ENCODE results near the gene SERPINE1.

The SERPINE1 gene

GRCh38 chr7:101151908-101152651 lies 25.2 kb downstream of the SERPINE1 start:
- TF ChIP-seq EZH2 (optimal IDR thresholded peaks at IDR 0.05; ENCODE audit: low read depth, low read length) (no peak), EZH2phosphoT487 (IDR thresholded peaks at IDR 0.05; ENCODE audit: low read length) (no peak), CTCF (IDR thresholded peaks at IDR 0.05; ENCODE audit: low read length) (no peak)
- Histone ChIP-seq H3F3A (ENCODE audit: insufficient read depth, low read length) (no peaks in the 10 kb centered on the region), H4K20me1 (ENCODE audit: insufficient read depth, low read length) (no peaks in the 10 kb centered on the region), H3K27me3 (replicated peaks; ENCODE audit: insufficient read depth, low read length) (peaks cover 60% of the 10 kb centered on the region), H3K4me1 (ENCODE audit: low read length) (peaks cover 9% of the 10 kb centered on the region; the same call in 1 of the 2 replicates), H3K9me3 (replicated peaks; ENCODE audit: insufficient read depth, low read length) (no peaks in the 10 kb centered on the region), H3K27ac (ENCODE audit: low read length) (no peak overlapping the region), H3K79me2 (ENCODE audit: low read length) (no peaks in the 10 kb centered on the region), H3K9ac (ENCODE audit: low read length) (no peak overlapping the region), H3K4me3 (ENCODE audit: low read length) (no peak overlapping the region), H3K36me3 (replicated peaks; ENCODE audit: insufficient read depth, low read length) (no peaks in the 10 kb centered on the region), H2AFZ (ENCODE audit: low read length) (no peak overlapping the region), H3K9me2 (replicated peaks; ENCODE audit: insufficient read depth, low read length) (no peaks in the 10 kb centered on the region), H3K4me2 (ENCODE audit: low read depth, low read length) (no peak overlapping the region)
- DNase-seq = no peak

GRCh38 chr7:101153969-101154692 lies 27.2 kb downstream of the SERPINE1 start, which contains the start of gene AP1S1:
AP1S1 (plus strand) TSS chr7:101154476; CDS start chr7:101154515, 39 bp downstream.
- H3K27ac ChIP-seq (ENCODE audit: low read length) = no peak within 1 kb of the TSS
- H3K9me2 ChIP-seq (replicated peaks; ENCODE audit: insufficient read depth, low read length) = no peaks in the 10 kb centered on the region
- peaks cover 42% of the 10 kb centered on the region for H3K27me3 ChIP-seq (replicated peaks; ENCODE audit: insufficient read depth, low read length)
- peak within 1 kb of the TSS; percentile 83; the same call in 1 of the 2 replicates for H3K4me2 ChIP-seq (ENCODE audit: low read depth, low read length)
- H3K79me2 ChIP-seq (ENCODE audit: low read length) = no peaks in the 10 kb centered on the region
- peak within 1 kb of the TSS; percentile 86 for H3K4me3 ChIP-seq (ENCODE audit: low read length)
- peak within 1 kb of the TSS; percentile 64; the same call in 1 of the 2 replicates for H3K9ac ChIP-seq (ENCODE audit: low read length)
- H3K36me3 ChIP-seq (replicated peaks; ENCODE audit: insufficient read depth, low read length) = no peaks in the 10 kb centered on the region
- TF ChIP-seq CTCF (IDR thresholded peaks at IDR 0.05; ENCODE audit: low read length) = no peak
- no peak for TF ChIP-seq EZH2phosphoT487 (IDR thresholded peaks at IDR 0.05; ENCODE audit: low read length)
- TF ChIP-seq EZH2 (optimal IDR thresholded peaks at IDR 0.05; ENCODE audit: low read depth, low read length) = no peak
- peaks cover 9% of the 10 kb centered on the region; the same call in 1 of the 2 replicates for H3K4me1 ChIP-seq (ENCODE audit: low read length)
- peak within 1 kb of the TSS; percentile 90 for H2AFZ ChIP-seq (ENCODE audit: low read length)
- peak; percentile 97 for DNase-seq
- no peaks in the 10 kb centered on the region for H3K9me3 ChIP-seq (replicated peaks; ENCODE audit: insufficient read depth, low read length)
- H3F3A ChIP-seq (ENCODE audit: insufficient read depth, low read length) = no peaks in the 10 kb centered on the region
- no peaks in the 10 kb centered on the region for H4K20me1 ChIP-seq (ENCODE audit: insufficient read depth, low read length)

GRCh38 chr7:101154693-101155102 lies 27.8 kb downstream of the SERPINE1 start:
- DNase-seq = no peak
- H3F3A ChIP-seq (ENCODE audit: insufficient read depth, low read length) = no peaks in the 10 kb centered on the region
- peak overlapping the region; percentile 64; the same call in 1 of the 2 replicates for H3K9ac ChIP-seq (ENCODE audit: low read length)
- H3K4me2 ChIP-seq (ENCODE audit: low read depth, low read length) = peak overlapping the region; percentile 83; the same call in 1 of the 2 replicates
- H3K79me2 ChIP-seq (ENCODE audit: low read length) = no peaks in the 10 kb centered on the region
- no peaks in the 10 kb centered on the region for H3K9me3 ChIP-seq (replicated peaks; ENCODE audit: insufficient read depth, low read length)
- H3K27me3 ChIP-seq (replicated peaks; ENCODE audit: insufficient read depth, low read length) = peaks cover 37% of the 10 kb centered on the region
- no peaks in the 10 kb centered on the region for H3K36me3 ChIP-seq (replicated peaks; ENCODE audit: insufficient read depth, low read length)
- H4K20me1 ChIP-seq (ENCODE audit: insufficient read depth, low read length) = no peaks in the 10 kb centered on the region
- no peak overlapping the region for H3K27ac ChIP-seq (ENCODE audit: low read length)
- H2AFZ ChIP-seq (ENCODE audit: low read length) = peak overlapping the region; percentile 90
- no peaks in the 10 kb centered on the region for H3K9me2 ChIP-seq (replicated peaks; ENCODE audit: insufficient read depth, low read length)
- H3K4me3 ChIP-seq (ENCODE audit: low read length) = peak overlapping the region; percentile 86
- peaks cover 9% of the 10 kb centered on the region; the same call in 1 of the 2 replicates for H3K4me1 ChIP-seq (ENCODE audit: low read length)
- no peak for TF ChIP-seq EZH2 (optimal IDR thresholded peaks at IDR 0.05; ENCODE audit: low read depth, low read length)
- no peak for TF ChIP-seq EZH2phosphoT487 (IDR thresholded peaks at IDR 0.05; ENCODE audit: low read length)
- TF ChIP-seq CTCF (IDR thresholded peaks at IDR 0.05; ENCODE audit: low read length) = no peak
